Effector CD8-positive, alpha-beta T cell (primary cell): ENCODE data around the gene UBE4A.

Experiments used
- DNase-seq: peaks from one replicate; lab custom pipeline; 2025; lab: John Stamatoyannopoulos, UW

Gene UBE4A

GRCh38 chr11:118438314-118438931, 79.0 kb downstream of the UBE4A start:
- peak; percentile 41 for DNase-seq

- no peak for DNase-seq
Observed at GRCh38 chr11:118439646-118440045, 80.2 kb downstream of the UBE4A start.

GRCh38 chr11:118441770-118442275, 82.4 kb downstream of the UBE4A start:
- DNase-seq: no peak

GRCh38 chr11:118442301-118442700, 82.9 kb downstream of the UBE4A start:
- no peak for DNase-seq

- no peak for DNase-seq
Observed at GRCh38 chr11:118442908-118443589, 83.6 kb downstream of the UBE4A start.

- DNase-seq: no peak
Observed at GRCh38 chr11:118443590-118444218, 84.3 kb downstream of the UBE4A start.

- DNase-seq: no peak
Observed at GRCh38 chr11:118447423-118447822, 88.0 kb downstream of the UBE4A start.

- no peak for DNase-seq
Observed at GRCh38 chr11:118448294-118448693, 88.9 kb downstream of the UBE4A start.
